ENCODE measurements around the gene LCN6.

LCN6 gene

GRCh38 chr9:136751244-136751643, 2.9 kb upstream of the LCN6 start:
- TF ChIP-seq, protein P1, sequence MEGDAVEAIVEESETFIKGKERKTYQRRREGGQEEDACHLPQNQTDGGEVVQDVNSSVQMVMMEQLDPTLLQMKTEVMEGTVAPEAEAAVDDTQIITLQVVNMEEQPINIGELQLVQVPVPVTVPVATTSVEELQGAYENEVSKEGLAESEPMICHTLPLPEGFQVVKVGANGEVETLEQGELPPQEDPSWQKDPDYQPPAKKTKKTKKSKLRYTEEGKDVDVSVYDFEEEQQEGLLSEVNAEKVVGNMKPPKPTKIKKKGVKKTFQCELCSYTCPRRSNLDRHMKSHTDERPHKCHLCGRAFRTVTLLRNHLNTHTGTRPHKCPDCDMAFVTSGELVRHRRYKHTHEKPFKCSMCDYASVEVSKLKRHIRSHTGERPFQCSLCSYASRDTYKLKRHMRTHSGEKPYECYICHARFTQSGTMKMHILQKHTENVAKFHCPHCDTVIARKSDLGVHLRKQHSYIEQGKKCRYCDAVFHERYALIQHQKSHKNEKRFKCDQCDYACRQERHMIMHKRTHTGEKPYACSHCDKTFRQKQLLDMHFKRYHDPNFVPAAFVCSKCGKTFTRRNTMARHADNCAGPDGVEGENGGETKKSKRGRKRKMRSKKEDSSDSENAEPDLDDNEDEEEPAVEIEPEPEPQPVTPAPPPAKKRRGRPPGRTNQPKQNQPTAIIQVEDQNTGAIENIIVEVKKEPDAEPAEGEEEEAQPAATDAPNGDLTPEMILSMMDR (IDR thresholded peaks at IDR 0.05; ENCODE audit: insufficient read depth, low read depth, low read length, missing control alignments) = no peak
- no peak for DNase-seq (ENCODE audit: low read depth)
- H3K4me3 ChIP-seq (ENCODE audit: low read depth, low read length) = no peak overlapping the region

DNA sequence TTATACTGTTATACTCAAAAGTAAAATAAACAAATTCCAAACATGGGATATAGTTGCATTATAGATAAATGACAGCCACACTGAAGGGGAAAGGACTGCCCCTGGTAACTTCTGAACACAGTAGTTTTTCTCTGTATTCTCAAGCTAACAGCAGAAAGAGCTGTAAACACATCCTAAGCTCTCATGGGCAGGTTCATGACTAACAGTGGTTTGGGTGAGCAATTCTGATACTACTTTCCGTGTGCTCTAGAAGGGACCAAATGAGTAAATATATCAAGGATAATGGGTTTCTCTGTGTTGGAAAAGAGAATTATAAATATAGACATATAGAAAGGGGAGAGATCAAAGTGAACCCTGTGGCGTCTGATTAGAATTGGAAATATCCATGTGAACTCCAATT, 2.2 kb upstream of the LCN6 start:
- no peak overlapping the region for H3K4me3 ChIP-seq (ENCODE audit: low read depth, low read length)
- TF ChIP-seq, protein P1 (IDR thresholded peaks at IDR 0.05; ENCODE audit: insufficient read depth, low read depth, low read length, missing control alignments) = no peak
- no peak for DNase-seq (ENCODE audit: low read depth)

GRCh38 chr9:136748666-136749611, 614 bp upstream of the LCN6 start:
- DNase-seq (ENCODE audit: low read depth) = no peak
- TF ChIP-seq, protein P1 (IDR thresholded peaks at IDR 0.05; ENCODE audit: insufficient read depth, low read depth, low read length, missing control alignments) = no peak
- no peak overlapping the region for H3K4me3 ChIP-seq (ENCODE audit: low read depth, low read length)

DNA sequence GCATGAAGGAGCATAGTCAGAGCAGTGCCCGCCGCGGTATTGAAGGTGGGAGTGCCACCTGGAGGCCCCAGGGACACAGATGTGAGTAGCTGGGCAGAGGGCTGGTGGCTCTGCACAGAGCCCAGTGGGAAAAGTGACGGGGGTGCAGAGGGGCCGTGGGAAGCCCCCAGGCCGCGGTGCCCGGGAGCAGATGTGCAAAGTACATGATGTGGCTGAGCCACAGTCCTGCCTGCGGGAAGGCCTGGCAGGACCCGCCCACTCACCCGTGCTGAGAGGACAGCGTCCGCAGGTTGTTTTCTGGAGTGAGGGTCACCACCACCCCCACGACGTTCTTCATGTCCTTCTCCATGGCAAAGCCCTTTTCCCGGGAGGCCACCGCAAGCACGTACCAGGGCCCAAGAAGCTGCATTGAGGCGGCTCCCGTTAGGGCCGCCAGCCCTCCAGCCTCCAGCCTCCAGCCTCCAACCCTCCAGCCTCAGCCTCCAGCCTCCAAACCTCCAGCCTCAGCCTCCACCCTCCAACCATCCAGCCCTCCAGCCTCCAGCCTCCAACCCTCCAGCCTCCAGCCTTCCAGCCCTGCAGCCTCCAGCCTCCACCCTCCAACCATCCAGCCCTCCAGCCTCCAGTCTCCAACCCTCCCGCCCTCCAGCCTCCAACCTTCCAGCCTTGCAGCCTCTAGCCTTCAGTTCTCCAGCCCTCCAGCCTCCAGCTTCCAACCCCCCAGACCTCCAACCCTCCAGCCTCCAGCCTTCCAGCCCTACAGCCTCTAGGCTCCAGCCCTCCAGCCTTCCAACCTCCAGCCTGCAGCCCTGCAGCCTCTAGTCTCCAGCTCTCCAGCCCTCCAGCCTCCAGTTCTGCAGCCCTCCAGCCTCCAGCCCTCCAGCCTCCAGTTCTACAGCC, 914 bp downstream of the LCN6 start:
- H3K4me3 ChIP-seq (ENCODE audit: low read depth, low read length) = no peak overlapping the region
- DNase-seq (ENCODE audit: low read depth) = no peak
- TF ChIP-seq, protein P1 (IDR thresholded peaks at IDR 0.05; ENCODE audit: insufficient read depth, low read depth, low read length, missing control alignments) = no peak

- DNase-seq (ENCODE audit: low read depth) = no peak
- TF ChIP-seq, protein P1 (IDR thresholded peaks at IDR 0.05; ENCODE audit: insufficient read depth, low read depth, low read length, missing control alignments) = no peak
- no peak overlapping the region for H3K4me3 ChIP-seq (ENCODE audit: low read depth, low read length)
Observed at GRCh38 chr9:136746621-136747020, 1.7 kb downstream of the LCN6 start.

DNA sequence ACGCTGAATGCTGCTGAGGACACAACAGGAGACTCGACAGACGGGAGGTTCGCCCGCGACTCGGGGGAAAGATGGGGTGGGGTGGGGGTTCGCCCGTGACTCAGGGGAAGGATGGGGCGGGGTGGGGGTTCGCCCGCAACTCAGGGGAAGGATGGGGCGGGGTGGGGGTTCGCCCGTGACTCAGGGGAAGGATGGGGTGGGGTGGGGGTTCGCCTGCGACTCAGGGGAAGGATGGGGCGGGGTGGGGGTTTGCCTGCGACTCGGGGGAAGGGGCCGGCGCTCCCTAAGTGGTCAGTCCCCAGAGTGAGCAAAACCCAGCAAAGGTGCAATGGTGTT, 2.2 kb downstream of the LCN6 start:
- TF ChIP-seq, protein P1 (IDR thresholded peaks at IDR 0.05; ENCODE audit: insufficient read depth, low read depth, low read length, missing control alignments) = no peak
- no peak overlapping the region for H3K4me3 ChIP-seq (ENCODE audit: low read depth, low read length)
- DNase-seq (ENCODE audit: low read depth) = no peak

All from GM12865 (cell line).